Heart left ventricle (tissue), 13 donors: ENCODE data around the gene SLC29A3.

Source experiments
- POLR2A ChIP-seq, 2 donors: fragments of 450-650 bp; IDR thresholded peaks; one replicate each; pipeline ENCODE4 v1.6.1; 2017; ENCODE audit warnings: antibody characterized with exemption in 2 of 2, mild to moderate bottlenecking in 2 of 2, moderate library complexity in 2 of 2
- TF ChIP-seq, protein P1 (sequence below), 12 donors: fragments of 200-600 bp; sonication (generic) in 4 of 12; IDR thresholded peaks; one replicate each; pipeline versions ENCODE4 v1.5.0 to v1.8.0; 2018 to 2022; ENCODE audit warnings: antibody characterized with exemption in 12 of 12, mild to moderate bottlenecking in 5 of 12
- donor health status: ischemic (EF 13 %, LVEDD 7.1; RV severe dilation, severe dysfunction).
- donor health status: DM: no; HTN: yes; CAD: no.
- donor health status: DM: no; HTN: no; CAD: no.
- donor health status: ischemic (EF 25% LVEDD 6.9; RV normal size, moderate dysfunction).
- donor health status: ischemic (EF 25% LVEDD 5.7; RV mildly dilated, moderate dysfunction).
- donor health status: ischemic (EF 35%, LVEDD 5.7; RV mildly dilated, moderate dysfunction).
- donor health status: nonischemic (EF 11% LVEDD 7.7; RV severe dilation, severe dysfunction).
- donor health status: DM: yes; HTN: yes; CAD: no.
- donor health status: PGD.
- donor health status: ischemic (EF 29% LVEDD 5.4; RV normal size, mild dysfunction).
- donor health status: nonischemic (EF 23%, LVEDD 6.1; RV moderate dilation, normal function).

DNA sequence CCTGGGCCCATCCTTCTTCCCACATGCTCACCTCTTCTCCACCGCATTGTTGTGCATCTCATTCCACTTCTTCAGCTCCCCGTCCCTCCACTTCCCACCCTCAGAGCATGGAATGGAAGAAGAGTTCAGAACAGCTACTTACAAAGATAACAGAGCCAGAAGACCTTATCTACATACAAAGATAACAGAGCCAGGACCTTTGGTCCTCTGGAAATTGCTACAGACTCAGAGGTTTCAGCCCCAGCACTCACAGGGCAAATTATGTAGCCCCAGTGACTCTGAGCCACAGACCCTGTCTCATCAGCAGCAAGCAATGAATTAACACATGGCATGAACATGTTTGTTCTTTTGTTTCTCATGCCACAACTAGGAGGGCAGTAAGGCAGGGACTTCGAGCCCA is 28.7 kb upstream of the SLC29A3 start:
- TF ChIP-seq, protein P1, sequence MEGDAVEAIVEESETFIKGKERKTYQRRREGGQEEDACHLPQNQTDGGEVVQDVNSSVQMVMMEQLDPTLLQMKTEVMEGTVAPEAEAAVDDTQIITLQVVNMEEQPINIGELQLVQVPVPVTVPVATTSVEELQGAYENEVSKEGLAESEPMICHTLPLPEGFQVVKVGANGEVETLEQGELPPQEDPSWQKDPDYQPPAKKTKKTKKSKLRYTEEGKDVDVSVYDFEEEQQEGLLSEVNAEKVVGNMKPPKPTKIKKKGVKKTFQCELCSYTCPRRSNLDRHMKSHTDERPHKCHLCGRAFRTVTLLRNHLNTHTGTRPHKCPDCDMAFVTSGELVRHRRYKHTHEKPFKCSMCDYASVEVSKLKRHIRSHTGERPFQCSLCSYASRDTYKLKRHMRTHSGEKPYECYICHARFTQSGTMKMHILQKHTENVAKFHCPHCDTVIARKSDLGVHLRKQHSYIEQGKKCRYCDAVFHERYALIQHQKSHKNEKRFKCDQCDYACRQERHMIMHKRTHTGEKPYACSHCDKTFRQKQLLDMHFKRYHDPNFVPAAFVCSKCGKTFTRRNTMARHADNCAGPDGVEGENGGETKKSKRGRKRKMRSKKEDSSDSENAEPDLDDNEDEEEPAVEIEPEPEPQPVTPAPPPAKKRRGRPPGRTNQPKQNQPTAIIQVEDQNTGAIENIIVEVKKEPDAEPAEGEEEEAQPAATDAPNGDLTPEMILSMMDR (IDR thresholded peaks at IDR 0.05) = no peak
- TF ChIP-seq POLR2A (IDR thresholded peaks at IDR 0.05) = no peak
